ENCODE measurements around the gene B4GAT1.

B4GAT1 gene

DNA sequence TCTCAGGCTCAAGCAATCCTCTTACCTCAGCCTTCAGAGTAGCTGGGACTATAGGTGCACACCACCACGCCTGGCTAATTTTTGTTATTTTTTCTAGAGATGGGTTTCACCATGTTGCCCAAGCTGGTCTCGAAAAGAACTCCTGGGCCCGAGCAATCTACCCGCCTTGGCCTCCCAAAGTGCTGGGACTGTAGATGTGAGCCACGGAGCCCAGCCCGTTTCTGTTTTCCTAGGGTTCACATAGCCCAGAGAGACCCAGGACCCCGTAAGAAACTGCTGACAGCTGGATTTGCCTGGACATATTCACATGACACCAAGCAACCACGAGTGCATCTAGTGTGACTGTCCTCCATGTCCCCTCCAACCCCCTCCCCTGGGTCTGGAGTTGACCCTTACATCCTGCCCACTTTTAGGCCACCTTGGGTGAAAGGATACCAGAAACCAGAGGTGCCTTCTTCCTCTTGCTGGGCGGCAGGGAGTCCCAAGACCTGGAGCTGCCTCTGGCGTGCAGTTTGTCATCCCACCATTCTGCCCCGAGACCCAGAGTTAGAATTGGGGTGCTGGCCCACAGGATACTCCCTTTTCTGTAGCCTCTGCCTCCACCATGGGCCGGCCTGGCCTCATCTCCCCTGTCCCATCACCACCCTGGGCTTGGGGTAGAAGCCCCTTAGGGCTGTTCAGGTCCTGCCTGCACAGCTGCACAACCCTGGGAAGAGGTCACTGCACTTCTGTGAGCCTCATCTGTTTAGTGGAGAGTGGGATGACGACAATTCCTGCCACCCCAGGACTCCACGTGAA, 7.5 kb downstream of the B4GAT1 start:
- Histone ChIP-seq H3K27ac (ENCODE audit: low read length) (no peak overlapping the region), H3K4me3 (ENCODE audit: low read length) (no peak overlapping the region), H3F3A (ENCODE audit: insufficient read depth, low read length) (no peaks in the 10 kb centered on the region), H3K79me2 (ENCODE audit: low read length) (peaks cover 20% of the 10 kb centered on the region), H3K9me2 (replicated peaks; ENCODE audit: insufficient read depth, low read length) (no peaks in the 10 kb centered on the region), H2AFZ (ENCODE audit: low read length) (no peak overlapping the region), H3K27me3 (replicated peaks; ENCODE audit: insufficient read depth, low read length) (peaks cover 9% of the 10 kb centered on the region; the same call in 1 of the 2 replicates), H3K4me1 (ENCODE audit: low read length) (peaks cover 9% of the 10 kb centered on the region), H3K9me3 (replicated peaks; ENCODE audit: insufficient read depth, low read length) (no peaks in the 10 kb centered on the region), H3K36me3 (replicated peaks; ENCODE audit: insufficient read depth, low read length) (no peaks in the 10 kb centered on the region), H3K9ac (ENCODE audit: low read length) (no peak overlapping the region), H4K20me1 (ENCODE audit: insufficient read depth, low read length) (no peaks in the 10 kb centered on the region), H3K4me2 (ENCODE audit: low read depth, low read length) (no peak overlapping the region)
- TF ChIP-seq, protein P1, sequence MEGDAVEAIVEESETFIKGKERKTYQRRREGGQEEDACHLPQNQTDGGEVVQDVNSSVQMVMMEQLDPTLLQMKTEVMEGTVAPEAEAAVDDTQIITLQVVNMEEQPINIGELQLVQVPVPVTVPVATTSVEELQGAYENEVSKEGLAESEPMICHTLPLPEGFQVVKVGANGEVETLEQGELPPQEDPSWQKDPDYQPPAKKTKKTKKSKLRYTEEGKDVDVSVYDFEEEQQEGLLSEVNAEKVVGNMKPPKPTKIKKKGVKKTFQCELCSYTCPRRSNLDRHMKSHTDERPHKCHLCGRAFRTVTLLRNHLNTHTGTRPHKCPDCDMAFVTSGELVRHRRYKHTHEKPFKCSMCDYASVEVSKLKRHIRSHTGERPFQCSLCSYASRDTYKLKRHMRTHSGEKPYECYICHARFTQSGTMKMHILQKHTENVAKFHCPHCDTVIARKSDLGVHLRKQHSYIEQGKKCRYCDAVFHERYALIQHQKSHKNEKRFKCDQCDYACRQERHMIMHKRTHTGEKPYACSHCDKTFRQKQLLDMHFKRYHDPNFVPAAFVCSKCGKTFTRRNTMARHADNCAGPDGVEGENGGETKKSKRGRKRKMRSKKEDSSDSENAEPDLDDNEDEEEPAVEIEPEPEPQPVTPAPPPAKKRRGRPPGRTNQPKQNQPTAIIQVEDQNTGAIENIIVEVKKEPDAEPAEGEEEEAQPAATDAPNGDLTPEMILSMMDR (IDR thresholded peaks at IDR 0.05; ENCODE audit: low read length): no peak
- TF ChIP-seq EZH2 (optimal IDR thresholded peaks at IDR 0.05; ENCODE audit: low read depth, low read length) (no peak), EZH2phosphoT487 (IDR thresholded peaks at IDR 0.05; ENCODE audit: low read length) (no peak)
- DNase-seq: no peak

GRCh38 chr11:66339162-66339675, 8.2 kb downstream of the B4GAT1 start:
- Histone ChIP-seq H4K20me1 (ENCODE audit: insufficient read depth, low read length) (no peaks in the 10 kb centered on the region), H3F3A (ENCODE audit: insufficient read depth, low read length) (no peaks in the 10 kb centered on the region), H3K9ac (ENCODE audit: low read length) (no peak overlapping the region), H2AFZ (ENCODE audit: low read length) (no peak overlapping the region), H3K36me3 (replicated peaks; ENCODE audit: insufficient read depth, low read length) (no peaks in the 10 kb centered on the region), H3K4me2 (ENCODE audit: low read depth, low read length) (no peak overlapping the region), H3K27me3 (replicated peaks; ENCODE audit: insufficient read depth, low read length) (peaks cover 11% of the 10 kb centered on the region; the same call in 1 of the 2 replicates), H3K79me2 (ENCODE audit: low read length) (peaks cover 14% of the 10 kb centered on the region), H3K9me3 (replicated peaks; ENCODE audit: insufficient read depth, low read length) (no peaks in the 10 kb centered on the region), H3K27ac (ENCODE audit: low read length) (no peak overlapping the region), H3K4me3 (ENCODE audit: low read length) (no peak overlapping the region), H3K4me1 (ENCODE audit: low read length) (peaks cover 8% of the 10 kb centered on the region), H3K9me2 (replicated peaks; ENCODE audit: insufficient read depth, low read length) (no peaks in the 10 kb centered on the region)
- DNase-seq: no peak
- TF ChIP-seq, protein P1 (IDR thresholded peaks at IDR 0.05; ENCODE audit: low read length): no peak
- TF ChIP-seq EZH2phosphoT487 (IDR thresholded peaks at IDR 0.05; ENCODE audit: low read length) (no peak), EZH2 (optimal IDR thresholded peaks at IDR 0.05; ENCODE audit: low read depth, low read length) (no peak)

- TF ChIP-seq, protein P1 (IDR thresholded peaks at IDR 0.05; ENCODE audit: low read length): no peak
- TF ChIP-seq EZH2phosphoT487 (IDR thresholded peaks at IDR 0.05; ENCODE audit: low read length) (no peak), EZH2 (optimal IDR thresholded peaks at IDR 0.05; ENCODE audit: low read depth, low read length) (no peak)
- DNase-seq: no peak
- H3K9ac ChIP-seq (ENCODE audit: low read length): no peak overlapping the region
These were observed 8.9 kb downstream of the B4GAT1 start for GRCh38 chr11:66338276-66339161.

More at GRCh38 chr11:66338276-66339161, 8.9 kb downstream of the B4GAT1 start:
- no peak overlapping the region for H2AFZ ChIP-seq (ENCODE audit: low read length)
- H3K4me1 ChIP-seq (ENCODE audit: low read length): peaks cover under 1% of the 10 kb centered on the region; the same call in 1 of the 2 replicates
- H3K27me3 ChIP-seq (replicated peaks; ENCODE audit: insufficient read depth, low read length): peaks cover 18% of the 10 kb centered on the region
- no peaks in the 10 kb centered on the region for H4K20me1 ChIP-seq (ENCODE audit: insufficient read depth, low read length)
- H3K4me2 ChIP-seq (ENCODE audit: low read depth, low read length): no peak overlapping the region
- H3K9me2 ChIP-seq (replicated peaks; ENCODE audit: insufficient read depth, low read length): no peaks in the 10 kb centered on the region
- no peak overlapping the region for H3K27ac ChIP-seq (ENCODE audit: low read length)
- H3K36me3 ChIP-seq (replicated peaks; ENCODE audit: insufficient read depth, low read length): no peaks in the 10 kb centered on the region
- H3K79me2 ChIP-seq (ENCODE audit: low read length): peaks cover 7% of the 10 kb centered on the region
- no peaks in the 10 kb centered on the region for H3K9me3 ChIP-seq (replicated peaks; ENCODE audit: insufficient read depth, low read length)
- H3K4me3 ChIP-seq (ENCODE audit: low read length): no peak overlapping the region
- no peaks in the 10 kb centered on the region for H3F3A ChIP-seq (ENCODE audit: insufficient read depth, low read length)

Data from MM.1S (cell line).